A549 (cell line): ENCODE data around the gene KSR2.

Experiments
- EP300 ChIP-seq, 2 experiments: fragments of >200 bp; sonication (Bioruptor Twin); formaldehyde crosslinking; IDR thresholded peaks; 2 replicates in 1 of 2; 3 replicates in 1 of 2; pipeline ENCODE4 v1.6.1; 2016 to 2017
- POLR2A ChIP-seq: IDR thresholded peaks from 2 replicates; pipeline ENCODE4 v1.6.1; 2012; ENCODE audit warnings: mild to moderate bottlenecking, low read length
- ZFP36 ChIP-seq: fragments of 450-650 bp; IDR thresholded peaks from 2 replicates; pipeline ENCODE4 v1.6.1; 2014; ENCODE audit warnings: borderline replicate concordance; ENCODE audit not compliant: partially characterized antibody
- TF ChIP-seq, protein P1 (sequence below): fragments of >200 bp; sonication (Bioruptor Twin); formaldehyde crosslinking; IDR thresholded peaks from 3 replicates; pipeline ENCODE4 v1.5.1; 2016

- TF ChIP-seq ZFP36: no peak
- TF ChIP-seq, protein P1, sequence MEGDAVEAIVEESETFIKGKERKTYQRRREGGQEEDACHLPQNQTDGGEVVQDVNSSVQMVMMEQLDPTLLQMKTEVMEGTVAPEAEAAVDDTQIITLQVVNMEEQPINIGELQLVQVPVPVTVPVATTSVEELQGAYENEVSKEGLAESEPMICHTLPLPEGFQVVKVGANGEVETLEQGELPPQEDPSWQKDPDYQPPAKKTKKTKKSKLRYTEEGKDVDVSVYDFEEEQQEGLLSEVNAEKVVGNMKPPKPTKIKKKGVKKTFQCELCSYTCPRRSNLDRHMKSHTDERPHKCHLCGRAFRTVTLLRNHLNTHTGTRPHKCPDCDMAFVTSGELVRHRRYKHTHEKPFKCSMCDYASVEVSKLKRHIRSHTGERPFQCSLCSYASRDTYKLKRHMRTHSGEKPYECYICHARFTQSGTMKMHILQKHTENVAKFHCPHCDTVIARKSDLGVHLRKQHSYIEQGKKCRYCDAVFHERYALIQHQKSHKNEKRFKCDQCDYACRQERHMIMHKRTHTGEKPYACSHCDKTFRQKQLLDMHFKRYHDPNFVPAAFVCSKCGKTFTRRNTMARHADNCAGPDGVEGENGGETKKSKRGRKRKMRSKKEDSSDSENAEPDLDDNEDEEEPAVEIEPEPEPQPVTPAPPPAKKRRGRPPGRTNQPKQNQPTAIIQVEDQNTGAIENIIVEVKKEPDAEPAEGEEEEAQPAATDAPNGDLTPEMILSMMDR: no peak
- TF ChIP-seq POLR2A: no peak
- no peak for TF ChIP-seq EP300 (IDR thresholded peaks at IDR 0.05)
Measured at GRCh38 chr12:117533687-117534086, 435.1 kb downstream of the KSR2 start.
